GM18498 (cell line): ENCODE measurements around the gene NDC1.
"Not testable (repeated sequence)": the region's sequence is repeated elsewhere in the genome, so short reads cannot be mapped to it uniquely, and the experiment has no call there.

Source experiments
- ATAC-seq: cut with Tn5 transposase; IDR thresholded peaks from one replicate; pipeline ENCODE4 v1.9.1; 2021; ENCODE audit warnings: mild to moderate bottlenecking, moderate library complexity; ENCODE audit not compliant: unreplicated experiment

The NDC1 gene, protein sequence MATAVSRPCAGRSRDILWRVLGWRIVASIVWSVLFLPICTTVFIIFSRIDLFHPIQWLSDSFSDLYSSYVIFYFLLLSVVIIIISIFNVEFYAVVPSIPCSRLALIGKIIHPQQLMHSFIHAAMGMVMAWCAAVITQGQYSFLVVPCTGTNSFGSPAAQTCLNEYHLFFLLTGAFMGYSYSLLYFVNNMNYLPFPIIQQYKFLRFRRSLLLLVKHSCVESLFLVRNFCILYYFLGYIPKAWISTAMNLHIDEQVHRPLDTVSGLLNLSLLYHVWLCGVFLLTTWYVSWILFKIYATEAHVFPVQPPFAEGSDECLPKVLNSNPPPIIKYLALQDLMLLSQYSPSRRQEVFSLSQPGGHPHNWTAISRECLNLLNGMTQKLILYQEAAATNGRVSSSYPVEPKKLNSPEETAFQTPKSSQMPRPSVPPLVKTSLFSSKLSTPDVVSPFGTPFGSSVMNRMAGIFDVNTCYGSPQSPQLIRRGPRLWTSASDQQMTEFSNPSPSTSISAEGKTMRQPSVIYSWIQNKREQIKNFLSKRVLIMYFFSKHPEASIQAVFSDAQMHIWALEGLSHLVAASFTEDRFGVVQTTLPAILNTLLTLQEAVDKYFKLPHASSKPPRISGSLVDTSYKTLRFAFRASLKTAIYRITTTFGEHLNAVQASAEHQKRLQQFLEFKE

DNA sequence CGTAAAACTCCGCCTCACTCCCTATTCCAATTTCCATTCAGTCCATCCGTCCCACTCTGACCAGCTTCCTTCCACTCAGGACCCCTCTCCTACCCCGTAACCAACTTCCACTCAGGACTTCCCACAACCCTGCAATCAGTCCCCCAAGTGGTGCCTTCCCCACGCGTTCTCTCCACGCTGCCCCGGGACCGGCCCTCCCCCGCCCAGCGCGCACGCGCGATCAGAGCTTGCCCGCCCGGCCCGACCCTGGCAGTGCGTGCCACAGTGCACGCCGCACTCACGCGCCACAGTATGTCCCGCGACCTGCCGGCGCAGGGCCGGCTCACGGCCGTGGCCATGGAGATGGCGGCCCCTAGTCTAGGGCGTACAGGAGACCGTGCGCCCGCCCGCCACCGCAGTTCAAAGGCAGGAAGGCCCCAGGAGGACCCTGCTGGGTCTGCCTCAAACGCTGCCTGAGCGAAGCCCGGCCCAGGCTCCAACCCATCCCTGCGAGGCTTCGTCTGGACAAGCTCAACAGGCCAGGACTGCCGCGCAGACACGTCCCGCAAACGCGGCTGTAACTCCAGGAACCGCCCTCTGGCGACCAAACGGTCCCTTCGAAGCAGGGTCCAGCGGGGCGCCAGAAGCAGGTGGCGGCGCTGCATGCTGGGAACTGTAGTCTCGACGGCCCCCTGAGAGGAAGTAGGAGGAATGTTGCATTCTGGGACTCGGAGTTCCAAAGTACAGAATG, at the start of gene NDC1:
TSS of gene NDC1 (minus strand) at position 373 of the 730 bp plus-strand sequence. CDS start at position 338, 35 bp downstream.
- peak; percentile 87 for ATAC-seq

DNA sequence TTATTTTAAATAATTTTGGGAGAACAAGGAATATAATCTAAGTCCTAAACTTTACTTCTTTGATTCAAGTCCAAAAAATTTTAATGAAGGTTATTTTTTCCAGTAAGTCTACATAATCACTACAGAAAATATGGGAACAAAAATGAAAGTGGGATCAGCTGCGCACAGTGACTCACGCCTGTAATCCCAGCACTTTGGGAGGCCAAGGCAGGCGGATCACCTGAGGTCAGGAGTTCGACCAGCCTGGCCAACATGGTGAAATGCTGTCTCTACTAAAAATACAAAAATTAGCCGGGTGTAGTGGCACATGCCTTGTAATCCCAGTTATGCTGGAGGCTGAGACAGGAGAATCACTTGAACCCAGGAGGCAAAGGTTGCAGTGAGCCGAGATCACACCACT, 45.5 kb upstream of the NDC1 start:
- not testable (repeated sequence) for ATAC-seq

DNA sequence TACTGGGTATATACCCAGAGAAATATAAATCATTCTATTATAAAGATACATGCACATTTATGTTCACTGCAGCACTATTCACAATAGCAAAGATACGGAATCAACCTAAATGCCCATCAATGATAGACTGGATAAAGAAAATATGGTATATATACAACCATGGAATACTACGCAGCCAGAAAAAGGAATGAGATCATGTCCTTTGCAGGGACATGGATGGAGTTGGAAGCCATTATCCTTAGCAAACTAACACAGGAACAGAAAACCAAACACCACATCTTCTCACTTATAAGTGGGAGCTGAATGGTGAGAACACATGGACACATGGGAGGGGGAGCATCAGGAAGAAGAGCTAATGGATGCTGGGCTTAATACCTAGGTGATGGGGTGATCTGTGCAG, 43.8 kb upstream of the NDC1 start:
- not testable (repeated sequence) for ATAC-seq

DNA sequence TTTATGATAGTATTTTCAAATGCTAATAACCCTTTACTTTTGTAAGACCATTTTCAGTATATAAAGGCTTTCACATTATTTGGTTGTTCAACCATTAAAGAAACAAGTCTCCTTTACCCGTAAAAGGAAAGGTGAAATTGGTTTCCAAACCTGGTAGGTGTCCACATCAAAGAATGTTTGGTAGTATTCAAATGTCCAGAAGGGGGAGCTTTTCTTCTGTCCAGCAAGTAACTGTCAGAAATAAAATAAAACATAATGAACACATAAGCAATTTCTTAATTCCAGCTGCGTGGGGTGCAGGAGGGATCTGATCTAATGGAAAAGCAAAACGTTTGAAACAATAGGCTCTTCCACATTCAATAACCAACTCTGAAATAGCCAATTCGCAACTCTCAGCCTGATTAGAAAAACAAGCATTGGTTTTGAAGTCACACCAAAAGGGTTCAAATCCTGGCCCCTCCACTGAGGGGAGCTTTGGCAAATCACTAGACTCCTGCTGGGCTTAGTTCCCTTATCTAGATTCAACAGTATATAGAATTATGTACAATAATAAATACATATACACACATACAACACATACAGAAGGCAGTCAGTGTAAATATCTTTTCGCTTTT, 40.5 kb upstream of the NDC1 start:
- no peak for ATAC-seq

DNA sequence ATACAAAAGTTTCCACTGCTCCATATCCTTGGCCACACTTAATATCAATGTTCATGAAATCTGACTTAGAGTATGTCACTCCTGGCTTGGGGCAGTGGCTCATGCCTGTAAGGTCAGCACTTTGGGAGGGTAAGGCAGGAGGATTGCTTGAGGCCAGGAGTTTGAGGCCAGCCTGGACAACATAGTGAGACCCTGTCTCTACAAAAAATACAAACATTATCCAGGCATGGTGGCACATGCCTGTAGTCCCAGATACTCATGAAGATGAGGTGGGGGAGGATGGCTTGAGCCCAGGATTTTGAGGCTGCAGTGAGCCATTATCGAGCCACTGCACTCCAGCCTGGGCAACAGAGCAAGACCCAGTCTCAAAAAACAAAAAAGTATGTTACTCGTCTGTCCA, 37.1 kb upstream of the NDC1 start:
- ATAC-seq = not testable (repeated sequence)

DNA sequence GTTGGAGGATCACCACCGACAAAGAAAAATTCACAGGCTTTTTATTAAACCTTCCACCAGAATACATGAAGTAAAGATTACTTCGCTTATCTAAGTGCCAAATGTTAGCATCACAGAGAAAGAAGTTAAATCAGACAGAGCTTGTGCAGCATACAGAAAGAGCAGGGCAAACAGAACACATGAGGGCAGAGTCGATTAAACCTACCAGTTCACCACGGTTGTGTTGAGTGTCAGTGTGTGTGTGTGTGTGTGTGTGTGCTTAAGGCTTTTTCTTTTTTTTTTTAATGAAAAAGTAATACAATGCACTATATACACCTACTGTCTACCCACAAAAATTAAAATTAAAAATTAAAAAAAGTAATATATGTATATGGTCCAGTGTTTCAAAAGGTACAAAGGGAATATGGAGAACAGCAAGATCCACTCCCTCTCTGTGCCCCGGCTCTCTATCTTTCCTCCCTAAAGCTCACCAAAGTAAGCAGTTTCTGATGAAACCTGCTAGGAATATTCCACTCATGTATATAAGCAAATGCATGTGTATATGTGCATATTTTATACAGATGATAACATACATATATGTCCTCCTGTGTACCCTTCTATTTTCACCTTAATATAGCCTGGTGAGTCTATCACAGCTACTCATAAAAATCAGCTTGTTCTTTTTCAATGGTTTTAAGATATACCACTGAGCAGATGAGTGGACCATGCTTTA, 33.8 kb upstream of the NDC1 start:
- ATAC-seq = no peak

DNA sequence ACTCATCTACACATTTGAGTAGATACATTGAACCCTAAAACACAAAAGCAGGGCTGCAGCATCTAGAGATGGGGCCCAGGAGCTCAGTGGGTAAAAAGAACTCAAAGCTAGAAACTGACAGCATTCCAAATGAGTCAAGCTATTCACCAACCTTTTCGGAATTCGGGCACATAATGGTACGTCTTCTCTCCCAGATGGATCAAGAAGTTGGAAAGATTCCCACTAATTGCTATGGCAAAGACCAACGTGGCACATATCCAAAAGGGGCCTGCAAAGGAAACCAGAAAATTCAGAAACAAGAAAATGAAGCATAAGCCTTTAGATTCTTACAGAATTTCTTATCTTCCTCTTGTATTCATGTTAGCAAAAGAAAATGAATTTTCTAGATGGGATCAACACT, 33.1 kb upstream of the NDC1 start:
- no peak for ATAC-seq

DNA sequence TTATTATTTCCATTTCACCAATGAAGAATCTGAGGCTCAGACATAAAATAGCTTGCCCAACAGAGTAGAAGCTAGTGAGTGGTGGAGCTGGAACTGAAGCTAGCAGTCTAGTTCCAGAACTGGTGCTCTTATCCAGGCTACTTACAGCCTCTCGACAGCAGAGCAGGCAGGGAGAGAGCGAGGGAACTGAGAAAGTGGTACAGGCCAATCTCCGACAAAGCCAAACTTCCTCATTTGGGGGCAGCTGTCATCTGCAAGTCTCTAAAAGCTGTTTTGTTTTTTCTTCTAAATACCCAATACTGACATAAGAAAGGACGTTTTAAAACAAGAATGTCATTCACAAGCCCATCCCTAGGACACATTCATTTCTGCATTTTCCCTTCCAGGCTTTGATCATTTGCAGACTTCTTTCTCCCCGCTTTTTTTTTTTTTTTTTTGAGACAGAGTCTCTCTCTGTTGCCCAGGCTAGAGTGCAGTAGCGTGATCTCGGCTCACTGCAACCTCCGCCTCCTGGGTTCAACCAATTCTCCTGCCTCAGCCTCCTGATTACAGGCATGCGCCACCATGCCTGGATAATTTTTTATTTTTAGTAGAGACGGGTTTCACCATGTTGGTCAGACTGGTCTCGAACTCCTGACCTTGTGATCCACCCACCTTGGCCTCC, 31.5 kb upstream of the NDC1 start:
- ATAC-seq = no peak

DNA sequence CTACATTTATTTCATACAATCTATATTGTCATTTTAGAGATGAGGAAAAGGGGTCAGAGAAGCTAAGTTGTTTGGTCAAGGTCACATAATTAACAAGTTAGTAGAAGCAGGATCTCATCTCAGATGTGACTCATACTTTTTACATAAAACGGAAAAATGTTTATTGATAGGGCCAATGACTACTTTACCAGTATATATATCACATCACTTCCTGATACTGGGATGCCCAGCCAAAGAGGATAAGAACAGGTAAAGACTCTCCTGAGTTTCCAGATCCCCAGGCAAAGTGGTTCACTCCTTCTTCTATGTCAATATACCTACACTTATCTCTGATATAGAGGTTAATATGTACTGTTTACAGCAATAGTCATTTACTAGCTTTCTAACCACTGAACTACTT, 30.5 kb upstream of the NDC1 start:
- no peak for ATAC-seq

DNA sequence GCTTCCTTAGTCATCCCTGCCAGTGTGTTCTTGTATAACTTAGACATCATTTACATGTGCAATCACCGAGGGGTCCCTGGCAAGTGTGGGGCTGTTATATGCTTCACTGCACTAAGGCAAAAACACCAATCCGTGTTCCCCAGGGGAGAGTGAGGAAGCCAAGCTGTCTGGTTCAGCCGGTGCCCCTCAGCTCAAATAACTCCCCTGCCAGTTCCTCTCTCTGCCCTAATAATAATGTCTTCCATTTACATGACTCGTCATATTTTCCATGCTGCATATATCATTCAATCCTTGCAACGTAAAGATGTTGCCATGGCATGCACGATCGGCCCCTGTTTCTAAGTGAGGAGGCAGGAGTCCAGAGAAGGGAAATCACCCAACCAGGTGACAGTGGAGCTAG, 24.4 kb upstream of the NDC1 start:
- no peak for ATAC-seq

DNA sequence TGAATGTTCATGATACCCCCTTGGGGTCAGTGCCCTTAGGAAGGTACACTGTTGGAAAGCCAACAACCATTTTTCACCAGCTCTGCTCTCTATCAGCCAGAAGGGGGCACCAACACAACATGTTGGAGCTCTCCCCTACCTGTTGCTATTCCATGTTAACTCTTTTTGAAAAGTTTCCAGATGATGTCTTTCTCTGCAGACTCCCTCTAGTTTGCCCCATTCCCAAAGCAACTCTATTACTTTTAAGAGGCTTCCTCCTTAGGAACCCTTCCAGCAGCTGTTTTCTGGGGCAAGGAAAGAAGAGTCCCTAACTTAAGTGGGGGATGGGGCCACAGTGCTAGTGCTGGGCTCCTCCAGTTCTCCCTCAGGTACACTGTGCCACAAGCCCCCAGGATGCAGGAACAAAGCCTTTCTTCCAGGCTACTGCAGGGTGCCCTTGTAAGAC, 22.9 kb upstream of the NDC1 start:
- peak; percentile 48 for ATAC-seq

DNA sequence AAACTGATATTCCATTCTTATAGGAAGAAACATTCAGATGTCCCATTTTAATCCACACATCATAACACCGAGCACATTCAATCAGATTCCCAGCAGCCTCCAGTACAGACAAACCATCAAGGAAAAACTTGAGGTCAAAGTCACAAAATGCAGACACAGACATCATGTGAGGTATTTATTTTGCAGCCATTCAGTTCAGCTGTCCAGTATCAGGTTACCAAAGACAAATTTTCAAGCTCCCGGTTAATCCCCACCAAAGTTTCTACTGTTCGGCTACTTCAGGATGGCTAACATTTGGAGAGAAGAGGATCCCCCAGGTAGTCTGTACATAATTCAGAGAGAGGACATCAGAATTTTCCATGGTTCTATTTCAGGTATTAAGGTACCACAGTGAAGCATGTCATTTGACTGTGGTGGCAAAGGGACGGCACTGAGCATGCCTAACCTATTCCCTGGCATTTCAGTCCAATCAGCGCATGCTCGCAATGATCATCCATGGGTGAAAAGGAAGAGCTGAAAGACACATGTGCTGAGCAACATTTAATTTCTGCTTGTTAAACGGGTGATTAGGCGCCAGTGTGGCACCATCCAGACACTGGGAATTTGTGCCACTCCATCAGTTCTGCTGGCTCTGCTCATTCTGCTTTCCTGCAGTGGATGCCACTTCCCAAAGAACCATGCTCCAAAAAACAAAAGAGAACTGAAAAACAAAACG, 13.6 kb upstream of the NDC1 start:
- no peak for ATAC-seq

DNA sequence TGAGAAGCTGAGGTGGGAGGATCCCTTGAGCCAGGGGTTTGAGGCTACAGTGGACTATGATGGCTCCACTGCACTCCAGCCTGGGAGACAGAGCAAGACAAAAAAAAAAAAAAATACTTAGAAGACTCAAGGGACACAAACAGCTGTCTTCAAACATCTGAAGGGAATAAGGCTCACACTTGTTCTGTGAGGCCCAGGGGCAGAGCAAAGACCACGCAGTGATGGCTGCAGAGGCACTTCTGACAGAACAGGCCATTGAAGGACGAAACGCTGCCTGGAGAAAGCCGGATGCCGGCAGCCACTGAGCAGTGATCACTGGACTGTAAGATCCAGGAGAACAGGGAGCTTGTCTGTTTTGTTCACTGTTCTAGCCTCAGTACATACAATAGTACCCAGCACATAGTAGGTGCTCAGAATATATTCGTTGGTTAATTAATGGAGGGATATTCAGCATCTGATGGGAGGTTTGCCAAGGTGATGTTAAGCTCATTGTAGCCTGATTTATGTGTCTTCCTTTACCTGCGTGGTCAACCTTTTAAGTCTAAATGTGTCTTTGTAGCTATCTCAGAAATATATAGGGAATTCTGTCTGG, 12.1 kb upstream of the NDC1 start:
- no peak for ATAC-seq

DNA sequence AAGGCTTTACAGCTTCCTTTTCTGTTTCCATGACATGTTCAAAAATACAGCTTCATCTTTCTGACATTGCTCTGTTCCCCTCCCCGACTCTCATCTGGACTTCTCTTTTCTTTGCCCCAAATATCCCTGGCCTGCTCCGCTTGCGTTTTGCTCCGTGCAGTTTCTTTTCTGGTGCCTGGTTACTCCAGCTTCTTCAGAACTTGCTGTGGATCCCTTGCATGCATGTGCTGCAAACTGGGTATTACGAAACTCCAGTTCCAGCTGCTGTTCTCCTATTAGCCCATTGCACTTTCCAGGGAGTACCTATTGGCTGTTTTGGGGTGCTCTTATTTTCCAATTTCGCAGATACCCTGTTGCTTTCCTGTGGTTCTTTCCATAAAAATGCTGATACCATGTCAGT, 9.9 kb upstream of the NDC1 start:
- ATAC-seq = no peak

DNA sequence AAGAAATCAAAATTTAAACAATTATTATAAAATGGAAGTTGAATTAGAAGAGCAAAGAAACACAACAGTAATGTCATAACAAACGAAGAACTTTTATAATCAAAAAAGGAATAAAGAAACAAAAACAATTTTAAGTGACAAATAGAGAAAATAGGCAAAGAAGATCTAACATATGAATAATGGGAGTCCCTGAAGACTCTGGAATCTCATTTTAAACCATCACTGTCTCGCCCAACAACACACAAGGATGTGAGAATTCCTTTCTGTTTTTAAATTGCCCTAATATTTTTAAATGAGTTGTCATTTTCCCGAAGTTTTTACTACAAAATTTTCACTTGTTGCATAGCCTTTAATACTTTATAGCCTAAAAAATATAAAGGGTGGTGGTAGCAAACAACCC, 4.3 kb upstream of the NDC1 start:
- no peak for ATAC-seq

DNA sequence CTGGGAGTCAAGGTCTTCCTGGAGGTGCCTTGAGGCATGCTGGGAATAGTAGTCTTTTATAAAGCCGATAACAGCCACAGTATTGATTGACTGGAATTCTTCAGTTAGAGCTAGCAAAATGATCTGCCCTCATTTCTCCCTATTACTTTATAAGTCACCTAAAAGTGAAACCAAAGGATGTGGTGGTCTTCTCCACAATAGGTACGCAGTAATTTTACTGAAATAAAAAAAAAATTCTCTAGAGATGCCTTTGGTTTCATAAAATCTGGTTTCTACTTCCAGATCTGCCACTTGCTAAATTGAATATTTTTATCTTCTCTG, 518 bp upstream of the NDC1 start:
- ATAC-seq = no peak

DNA sequence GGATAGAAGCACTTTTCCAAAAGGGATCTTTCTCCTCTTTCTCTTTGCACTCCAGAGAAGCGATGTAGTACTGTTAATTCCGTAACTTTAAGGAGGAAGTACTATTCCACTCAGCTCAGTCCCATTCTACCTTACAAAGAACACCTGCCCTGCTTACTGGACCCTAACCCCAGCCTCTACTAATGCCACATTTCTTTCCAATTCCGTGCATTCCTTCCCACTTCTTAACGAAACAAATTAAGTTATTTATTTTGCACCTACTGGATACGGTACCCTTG, 511 bp downstream of the NDC1 start:
- no peak for ATAC-seq

DNA sequence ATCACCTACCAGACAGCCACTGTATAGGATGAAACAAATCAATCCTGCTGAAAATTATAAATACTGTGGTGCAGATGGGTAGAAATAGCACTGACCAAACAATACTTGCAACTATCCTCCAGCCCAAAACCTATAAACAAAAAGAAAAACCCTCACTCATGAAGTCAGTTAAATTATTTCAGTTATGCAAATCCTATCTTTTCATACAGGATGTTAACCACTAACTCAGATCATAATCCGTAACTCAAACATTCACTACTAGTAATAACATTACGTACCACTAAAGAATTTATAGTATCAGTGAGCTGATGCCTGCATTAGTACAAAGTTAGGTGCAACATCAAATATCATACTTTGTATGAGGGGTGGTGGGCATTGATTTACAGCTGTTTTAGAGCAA, 2.6 kb downstream of the NDC1 start:
- no peak for ATAC-seq

DNA sequence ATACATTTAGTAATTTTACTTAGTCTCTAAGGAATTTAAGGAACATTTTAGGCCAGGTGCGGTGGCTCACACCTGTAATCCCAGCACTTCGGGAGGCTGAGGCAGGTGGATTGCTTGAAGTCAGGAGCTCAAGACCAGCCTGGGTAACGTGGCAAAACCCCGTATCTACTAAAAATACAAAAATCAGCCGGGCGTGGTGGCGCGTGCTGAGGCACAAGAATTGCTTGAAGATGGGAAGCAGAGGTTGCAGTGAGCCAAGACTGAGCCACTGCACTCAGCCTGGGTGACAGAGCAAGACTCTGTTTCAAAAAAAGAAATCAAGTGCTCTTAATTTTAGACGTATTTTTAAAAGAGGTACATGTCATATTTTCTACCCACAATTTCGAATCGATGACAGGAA, 3.3 kb downstream of the NDC1 start:
- ATAC-seq = no peak

DNA sequence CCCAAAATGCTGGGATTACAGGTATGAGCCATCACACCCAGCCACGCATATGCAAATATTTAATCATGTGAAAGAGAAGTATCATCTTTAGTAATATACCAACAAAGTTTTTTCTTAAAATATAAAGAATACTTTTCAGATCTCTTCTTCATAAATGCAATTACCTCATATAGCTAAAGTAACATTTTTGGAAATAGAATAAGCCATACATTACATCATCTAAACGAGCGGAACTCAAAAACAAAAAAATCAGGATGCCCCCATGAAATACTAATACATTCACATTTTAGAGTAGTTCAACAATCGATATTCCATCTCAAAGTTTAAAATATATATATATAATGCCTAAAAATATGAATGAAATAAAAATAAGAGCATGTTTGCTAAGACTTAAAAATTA, 4.7 kb downstream of the NDC1 start:
- ATAC-seq = no peak
